HG03280 (cell line): ENCODE measurements around the gene KCTD10.
"Not testable (repeated sequence)": the region's sequence is repeated elsewhere in the genome, so short reads cannot be mapped to it uniquely, and the experiment has no call there.

ENCODE experiments used
- ATAC-seq: cut with Tn5 transposase; IDR thresholded peaks from one replicate; pipeline ENCODE4 v1.9.1; 2021; ENCODE audit warnings: mild to moderate bottlenecking, moderate library complexity; ENCODE audit not compliant: unreplicated experiment

KCTD10 gene

GRCh38 chr12:109450980-109451379 is 26.1 kb downstream of the KCTD10 start:
- ATAC-seq, result no peak

GRCh38 chr12:109449845-109450532 is 27.1 kb downstream of the KCTD10 start:
- ATAC-seq, result no peak

DNA sequence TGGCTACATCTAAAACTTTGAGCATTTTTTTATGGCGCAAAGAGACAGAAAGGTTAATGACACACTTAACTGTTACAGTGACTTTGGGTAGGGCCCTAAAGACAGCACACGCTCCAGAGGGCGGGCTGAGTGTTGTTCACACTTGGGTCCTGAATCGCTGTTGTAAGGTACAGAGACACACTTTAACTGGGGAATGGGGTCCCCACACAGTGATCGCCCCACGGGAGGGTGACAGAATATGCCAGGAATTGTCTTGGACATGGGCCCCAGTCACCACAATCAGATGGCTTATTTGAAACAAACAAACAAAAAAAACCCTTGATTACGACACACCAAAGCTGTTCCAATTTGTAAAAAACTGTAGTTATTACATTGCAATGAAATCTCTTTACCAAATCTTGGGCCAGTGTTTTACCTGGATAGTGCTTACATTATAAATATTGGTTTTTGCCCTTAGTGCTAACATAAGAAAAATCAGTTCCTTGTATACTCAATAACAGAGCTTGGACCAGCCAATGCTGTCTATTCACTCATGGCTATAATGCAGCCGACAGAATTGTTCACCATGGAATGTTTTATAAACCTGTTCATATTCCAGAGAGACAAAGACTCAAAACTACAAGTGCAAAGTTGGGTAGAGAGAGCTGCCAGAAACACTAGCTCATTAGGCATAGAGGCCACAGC is 28.3 kb downstream of the KCTD10 start:
- ATAC-seq, result no peak

- no peak for ATAC-seq
These were observed 28.8 kb downstream of the KCTD10 start for GRCh38 chr12:109448272-109448671.

DNA sequence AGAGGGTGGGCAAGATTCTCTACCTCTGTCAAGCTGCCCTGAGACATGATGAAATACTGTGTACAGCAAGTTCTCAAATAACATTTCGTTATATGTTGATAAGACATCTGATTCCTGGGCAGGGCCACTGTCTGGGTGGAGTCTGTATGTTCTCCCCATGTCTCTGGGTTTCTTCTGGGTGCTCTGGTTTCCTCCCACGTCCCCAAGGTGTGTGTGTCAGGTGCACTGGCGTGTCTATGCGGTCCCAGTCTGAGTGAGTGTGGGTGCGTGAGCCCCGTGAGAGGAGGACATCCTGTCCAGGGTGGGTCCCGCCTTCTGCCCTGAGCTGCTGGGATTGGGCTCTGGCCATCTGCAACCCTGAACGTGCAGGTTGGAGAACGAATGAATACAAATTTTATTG is 29.6 kb downstream of the KCTD10 start:
- no peak for ATAC-seq

GRCh38 chr12:109446869-109447268 is 30.2 kb downstream of the KCTD10 start:
- ATAC-seq, result no peak

DNA sequence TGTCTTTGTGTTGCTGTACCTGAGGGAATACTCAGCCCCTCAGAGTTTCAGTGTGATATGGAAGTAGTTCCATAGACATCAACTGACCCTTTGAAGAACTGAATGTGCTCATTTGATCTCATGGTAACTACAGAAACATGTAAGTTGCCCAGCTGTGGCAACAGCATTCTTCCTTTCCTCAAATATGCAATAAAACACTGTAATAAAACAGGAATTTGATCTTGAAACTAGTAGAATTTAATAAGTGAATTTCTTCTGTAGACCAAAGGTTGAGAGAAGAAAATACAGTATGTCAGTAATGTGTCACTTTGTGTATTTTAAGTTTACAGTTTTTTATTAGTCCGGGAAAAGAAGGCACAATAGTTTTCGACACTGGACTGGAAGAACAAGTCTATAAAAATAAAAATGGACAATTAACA is 31.9 kb downstream of the KCTD10 start:
- ATAC-seq, result no peak

DNA sequence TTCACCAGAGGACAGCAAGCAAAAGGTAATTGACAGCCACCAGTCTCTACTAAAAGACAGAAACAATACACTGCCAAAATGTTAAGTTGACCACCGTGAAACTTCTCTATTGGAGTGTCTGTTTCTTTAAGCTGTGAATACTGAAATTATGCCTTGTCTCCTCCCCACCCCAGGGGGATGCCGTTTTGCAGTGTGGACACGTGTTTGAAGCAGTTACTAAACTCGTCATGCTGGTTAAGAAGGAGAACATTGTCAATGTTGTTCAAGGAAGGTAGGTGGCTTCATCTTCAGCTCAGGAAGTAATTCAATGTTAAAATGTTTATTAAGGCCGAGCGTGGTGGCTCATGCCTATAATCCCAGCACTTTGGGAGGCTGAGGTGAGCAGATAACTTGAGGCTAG is 32.8 kb downstream of the KCTD10 start:
- ATAC-seq, result no peak

DNA sequence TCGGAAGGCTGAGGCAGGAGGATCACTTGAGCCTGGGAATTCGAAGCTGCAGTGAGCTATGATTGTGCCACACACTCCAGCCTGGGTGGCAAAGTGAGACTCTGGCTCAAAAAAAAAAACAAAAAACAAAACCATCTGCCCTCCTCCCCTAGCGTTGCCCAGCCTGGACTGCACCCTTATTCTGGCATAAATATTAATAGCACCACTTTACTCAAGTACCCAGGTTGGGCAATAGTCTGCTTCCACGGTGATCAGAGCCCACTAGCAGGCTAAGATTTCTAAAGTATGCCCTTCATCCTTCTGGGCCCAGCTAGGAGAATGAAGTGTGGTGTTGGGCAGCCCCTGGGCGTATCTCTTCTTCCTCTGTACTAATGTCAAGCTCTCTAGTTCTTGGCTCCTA is 33.3 kb downstream of the KCTD10 start:
- ATAC-seq, result no peak

GRCh38 chr12:109440851-109441490 is 36.1 kb downstream of the KCTD10 start:
- ATAC-seq, result no peak

DNA sequence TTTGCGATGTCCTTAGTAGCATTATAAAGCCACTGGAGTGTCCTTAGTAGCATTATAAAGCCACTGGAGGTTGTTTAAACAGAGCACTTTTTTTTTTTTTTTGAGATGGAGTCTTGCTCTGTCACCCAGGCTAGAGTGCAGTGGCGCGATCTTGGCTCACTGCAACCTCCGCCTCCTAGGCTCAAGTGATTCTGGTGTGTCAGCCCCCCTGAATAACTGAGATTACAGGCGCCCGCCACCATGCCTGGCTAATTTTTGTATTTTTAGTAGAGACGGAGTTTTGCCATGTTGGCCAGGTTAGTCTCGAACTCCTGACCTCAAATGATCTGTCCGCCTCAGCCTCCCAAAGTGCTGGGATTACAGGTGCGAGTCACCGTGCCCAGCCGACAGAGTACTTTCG is 37.1 kb downstream of the KCTD10 start:
- ATAC-seq, result not testable (repeated sequence)

- no peak for ATAC-seq
These were observed 37.9 kb downstream of the KCTD10 start for GRCh38 chr12:109439181-109439580.

- no peak for ATAC-seq
These were observed 40.9 kb downstream of the KCTD10 start for GRCh38 chr12:109436188-109436560.

- ATAC-seq, result no peak
These were observed 41.5 kb downstream of the KCTD10 start for GRCh38 chr12:109435428-109436187.

GRCh38 chr12:109434582-109434981 is 42.5 kb downstream of the KCTD10 start:
- ATAC-seq, result no peak

GRCh38 chr12:109433618-109434017 is 43.5 kb downstream of the KCTD10 start:
- ATAC-seq, result no peak

DNA sequence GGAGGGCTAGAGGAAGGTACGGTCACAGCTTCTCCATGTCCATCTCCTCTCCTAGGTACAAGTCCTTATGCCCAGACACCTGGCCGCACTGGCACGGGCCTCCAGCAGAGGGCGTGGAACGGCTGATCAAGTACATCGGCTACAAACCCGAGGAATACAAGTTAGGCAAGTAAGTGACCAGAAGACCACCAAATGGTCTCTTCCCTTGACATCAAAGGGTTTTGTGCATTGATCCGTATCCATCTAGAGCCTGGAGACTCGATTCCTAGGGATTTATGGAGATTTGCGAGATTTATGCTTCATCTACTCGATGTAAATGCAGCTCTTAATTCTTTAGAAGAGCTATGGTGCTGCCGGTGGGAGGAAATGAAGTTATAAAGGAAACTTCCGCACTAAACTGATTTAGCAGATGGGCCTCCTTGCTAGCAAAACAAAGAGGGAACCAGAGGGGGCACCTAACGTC is 44.2 kb downstream of the KCTD10 start:
- ATAC-seq, result no peak

GRCh38 chr12:109432431-109432830 is 44.7 kb downstream of the KCTD10 start:
- ATAC-seq, result no peak

GRCh38 chr12:109430244-109430643 is 46.9 kb downstream of the KCTD10 start:
- ATAC-seq, result no peak

- ATAC-seq, result not testable (repeated sequence)
These were observed 48.3 kb downstream of the KCTD10 start for GRCh38 chr12:109428804-109429203.

DNA sequence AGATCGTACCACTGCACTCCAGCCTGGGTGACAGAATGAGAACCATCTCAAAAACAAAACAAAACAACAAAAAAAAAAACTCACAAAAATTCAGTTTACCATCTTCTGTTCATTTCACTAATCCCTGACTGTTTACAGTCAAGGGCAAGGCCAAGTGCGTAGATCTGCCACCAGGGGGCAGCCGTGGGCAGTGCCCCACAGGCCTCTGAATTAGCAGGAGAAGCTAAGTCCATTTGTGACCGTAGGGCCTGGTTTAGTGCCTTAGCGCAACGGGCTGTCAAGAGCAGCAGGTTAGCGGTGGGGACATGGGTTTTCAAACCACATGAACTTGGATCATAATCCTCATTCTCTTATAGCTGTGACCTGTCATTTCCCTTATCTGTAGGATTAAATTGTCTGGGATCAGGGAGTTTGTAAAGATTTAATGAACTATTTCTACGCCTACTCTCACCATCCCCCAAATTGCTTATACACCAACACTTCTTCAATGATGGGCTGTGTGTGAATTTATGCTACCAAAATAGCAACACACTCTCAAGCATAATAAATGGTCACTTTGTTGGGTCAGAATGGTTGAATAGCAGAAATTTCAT is 49.0 kb downstream of the KCTD10 start:
- ATAC-seq, result peak; percentile 80
